Astrocyte of the hippocampus (primary cell): Measurements from ENCODE around the gene PIAS1.
A peak's percentile ranks its signal among the peaks of the same experiment; 100 is the strongest.
"Not testable (repeated sequence)": the region's sequence is repeated elsewhere in the genome, so short reads cannot be mapped to it uniquely, and the experiment has no call there.

ENCODE experiments used
- DNase-seq: peaks from one replicate; pipeline ENCODE4 v3.0.0; 2011; ENCODE audit warnings: low read depth, low spot score

PIAS1 gene

DNA sequence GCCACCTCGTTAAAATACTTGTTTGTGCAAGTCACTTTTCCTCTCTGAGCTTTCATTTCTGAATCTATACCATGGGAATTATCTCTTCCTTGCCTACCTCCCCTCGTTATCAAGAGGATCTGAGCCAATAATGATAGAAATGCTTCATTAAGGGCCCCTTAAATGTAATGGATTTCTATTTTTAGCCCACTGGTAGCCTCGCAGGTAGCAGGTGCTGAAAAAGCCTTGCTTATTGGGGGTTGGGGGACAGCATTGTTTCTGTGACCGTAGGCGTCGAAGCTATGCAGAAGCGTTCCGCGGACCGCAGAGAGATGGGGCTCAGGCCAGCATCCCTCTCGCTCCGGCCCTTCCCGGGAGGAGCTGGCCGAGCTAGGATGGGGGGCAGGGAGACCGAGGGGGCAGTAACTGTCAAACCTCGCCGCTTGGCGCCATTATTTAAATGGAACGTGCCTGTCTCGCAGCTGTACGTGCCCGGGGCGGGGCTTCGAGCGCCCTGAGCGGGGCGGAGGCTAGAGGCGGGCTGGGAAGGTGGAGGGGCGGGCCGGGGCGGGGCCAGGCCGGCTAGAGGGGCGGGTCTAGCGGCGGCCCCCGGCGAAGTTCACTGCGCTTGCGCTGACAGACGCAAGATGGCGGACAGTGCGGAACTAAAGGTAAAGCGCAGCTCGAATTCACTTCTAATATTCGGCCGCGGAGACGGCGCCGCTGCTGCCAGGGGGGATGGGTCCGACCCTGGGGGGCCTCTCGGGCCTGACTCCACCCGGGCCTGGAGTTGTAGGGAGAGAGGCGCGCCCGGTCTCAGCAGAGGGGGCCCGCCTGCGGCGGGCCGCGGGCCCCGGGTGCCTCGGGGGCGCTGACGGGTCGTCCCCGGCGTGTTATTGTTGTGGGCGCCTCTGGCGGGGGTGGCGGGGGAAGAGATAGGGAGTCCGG, at the start of gene PIAS1:
Gene PIAS1, plus strand, starts transcription at position 615 of the 927 bp plus-strand sequence. Its CDS starts 12 bp downstream, at position 627.
- peak; percentile 97 for DNase-seq

DNA sequence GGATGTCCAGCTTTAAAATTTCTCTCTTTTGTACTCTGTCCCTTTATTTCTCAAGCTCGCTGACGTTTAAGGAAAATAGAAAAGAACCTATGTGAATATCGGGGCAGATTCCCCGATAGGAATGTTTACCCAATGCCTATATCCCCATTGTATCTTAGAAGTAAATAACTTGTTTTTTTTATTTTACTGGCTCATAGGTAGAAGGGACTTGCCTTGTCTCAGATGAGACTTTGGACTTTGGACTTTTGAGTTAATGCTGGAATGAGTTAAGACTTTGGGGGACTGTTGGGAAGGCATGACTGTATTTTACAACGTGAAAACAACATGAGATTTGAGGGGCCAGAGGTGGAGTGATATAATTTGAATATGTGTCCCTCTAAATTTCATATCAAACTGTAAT, 46.5 kb upstream of the PIAS1 start:
- DNase-seq = not testable (repeated sequence)

DNA sequence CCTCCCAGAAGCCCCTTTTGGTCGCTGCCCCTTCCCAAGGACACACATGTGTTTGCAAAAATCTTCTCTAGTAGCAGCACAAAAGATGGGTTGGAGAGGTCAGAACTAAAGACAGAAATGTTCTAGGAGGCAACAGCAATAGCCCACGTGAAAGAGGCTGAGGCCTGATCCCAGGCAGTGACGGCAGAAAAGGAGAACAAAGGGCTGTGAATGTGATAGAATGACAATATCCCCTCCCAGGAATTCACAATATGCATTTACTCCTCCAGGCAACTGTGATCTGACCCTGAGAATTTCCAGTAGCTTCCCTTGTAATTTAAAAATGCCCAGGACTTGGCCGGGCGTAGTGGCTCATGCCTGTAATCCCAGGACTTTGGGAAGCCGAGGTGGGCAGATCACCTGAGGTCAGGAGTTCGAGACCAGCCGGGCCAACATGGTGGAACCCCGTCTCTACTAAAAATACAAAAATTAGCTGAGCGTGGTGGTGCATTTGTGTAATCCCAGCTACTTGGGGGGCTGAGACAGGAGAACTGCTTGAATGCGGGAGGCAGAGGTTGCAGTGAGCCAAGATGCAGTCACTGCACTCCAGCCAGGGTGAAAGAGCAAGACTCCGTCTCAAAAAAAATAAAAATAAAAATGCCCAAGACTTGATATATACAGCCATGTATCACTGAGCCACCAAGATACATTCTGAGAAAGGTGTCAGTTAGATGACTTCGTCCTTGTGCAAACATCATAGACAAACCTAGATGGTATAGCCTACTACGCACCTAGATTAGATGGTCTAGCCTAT, 43.6 kb upstream of the PIAS1 start:
- no peak for DNase-seq

DNA sequence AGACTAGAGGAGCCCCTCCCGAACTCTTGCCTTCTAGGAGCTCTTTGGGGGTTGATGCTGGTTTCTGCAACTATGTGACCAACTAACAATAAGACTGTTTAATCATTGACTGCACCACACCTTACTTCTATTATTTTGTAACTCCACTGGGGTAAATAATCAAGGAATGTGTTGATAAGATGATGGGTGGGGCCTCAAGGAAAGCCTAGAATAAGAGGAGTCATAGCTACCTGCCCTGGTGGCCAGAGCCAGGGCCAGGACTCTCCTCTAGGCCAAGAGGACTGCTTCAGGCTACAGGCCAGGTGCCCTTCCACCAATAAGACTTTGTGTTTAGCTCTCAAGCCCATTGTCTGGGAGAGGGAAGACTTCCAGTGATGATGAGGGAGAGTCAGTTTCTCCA, 41.2 kb upstream of the PIAS1 start:
- no peak for DNase-seq

- DNase-seq = no peak
These were observed 39.9 kb upstream of the PIAS1 start for GRCh38 chr15:68014219-68014618.

GRCh38 chr15:68015244-68015643, 38.9 kb upstream of the PIAS1 start:
- DNase-seq = no peak

DNA sequence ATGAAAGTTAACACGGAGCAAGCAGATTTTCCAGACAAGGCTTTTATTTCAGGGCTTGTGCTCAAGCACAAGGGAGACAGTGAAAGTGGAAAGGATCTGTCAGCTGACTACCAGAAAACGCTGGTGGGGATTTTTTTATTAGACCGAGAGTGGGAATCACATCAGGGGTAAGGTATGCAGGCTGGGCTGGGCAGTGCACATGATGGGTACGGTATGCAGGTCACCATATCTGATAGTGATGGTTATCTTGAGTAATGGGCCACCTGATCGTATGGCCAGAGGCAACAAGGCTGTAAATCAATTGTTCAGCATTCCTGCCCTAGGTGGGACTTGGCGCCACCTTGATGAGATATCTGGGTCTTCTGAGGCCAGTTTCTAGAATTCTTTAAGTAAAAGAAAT, 36.9 kb upstream of the PIAS1 start:
- DNase-seq = no peak

- no peak for DNase-seq
These were observed 35.2 kb upstream of the PIAS1 start for GRCh38 chr15:68018797-68019444.

DNA sequence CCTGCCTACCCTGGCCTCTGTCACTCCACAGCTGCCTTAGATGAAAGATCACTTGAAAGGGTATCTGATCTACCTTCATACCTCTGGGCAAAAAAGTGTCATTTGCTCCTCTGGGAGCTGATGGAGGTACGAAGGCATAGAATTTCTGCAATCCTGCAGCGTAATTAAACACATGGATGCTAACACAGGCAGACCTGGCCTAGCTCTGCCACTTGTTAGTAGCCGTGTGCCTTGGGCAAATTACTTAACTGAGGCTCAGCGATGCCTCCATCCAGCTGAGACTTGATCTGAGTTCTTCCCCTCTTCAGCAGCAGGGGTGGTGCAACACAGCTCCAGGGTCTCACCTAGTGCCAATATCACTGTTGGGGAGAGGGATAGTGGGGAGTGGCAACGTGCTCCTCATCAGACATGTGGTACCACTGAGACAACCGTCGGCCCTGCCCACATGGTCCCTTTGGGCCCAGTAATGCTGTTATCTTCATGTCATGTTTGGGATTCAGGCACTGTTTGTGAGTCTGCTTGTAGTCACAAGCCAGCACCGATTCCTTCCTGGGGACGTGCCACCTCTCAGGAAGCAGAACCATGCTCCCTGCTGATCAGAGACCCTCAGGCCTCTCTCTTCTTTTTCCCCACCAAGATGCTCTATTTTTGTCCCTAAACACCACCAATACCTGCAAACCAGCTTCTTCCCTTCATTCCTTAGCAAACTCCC, 34.1 kb upstream of the PIAS1 start:
- no peak for DNase-seq

- no peak for DNase-seq
These were observed 33.4 kb upstream of the PIAS1 start for GRCh38 chr15:68020685-68021084.

DNA sequence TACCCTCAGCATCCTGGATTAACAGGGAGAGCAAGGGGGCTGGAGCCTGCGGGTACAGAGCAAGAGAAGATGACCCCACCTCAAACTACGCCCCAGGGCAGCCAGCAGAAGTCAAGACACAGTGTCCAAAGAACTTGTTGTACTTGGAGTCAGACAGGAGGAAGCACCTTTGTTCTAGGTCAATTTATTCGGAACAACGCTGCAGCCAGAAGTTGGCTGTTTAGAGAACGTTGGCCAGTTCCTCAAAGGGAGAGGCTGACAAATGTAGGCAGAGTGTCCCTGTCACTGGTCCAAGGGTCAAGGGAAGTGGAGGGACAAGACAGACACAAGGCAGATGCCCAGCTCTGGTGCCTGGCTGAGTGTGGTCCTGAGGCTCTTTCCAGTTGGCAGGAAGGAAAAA, 32.1 kb upstream of the PIAS1 start:
- no peak for DNase-seq

DNA sequence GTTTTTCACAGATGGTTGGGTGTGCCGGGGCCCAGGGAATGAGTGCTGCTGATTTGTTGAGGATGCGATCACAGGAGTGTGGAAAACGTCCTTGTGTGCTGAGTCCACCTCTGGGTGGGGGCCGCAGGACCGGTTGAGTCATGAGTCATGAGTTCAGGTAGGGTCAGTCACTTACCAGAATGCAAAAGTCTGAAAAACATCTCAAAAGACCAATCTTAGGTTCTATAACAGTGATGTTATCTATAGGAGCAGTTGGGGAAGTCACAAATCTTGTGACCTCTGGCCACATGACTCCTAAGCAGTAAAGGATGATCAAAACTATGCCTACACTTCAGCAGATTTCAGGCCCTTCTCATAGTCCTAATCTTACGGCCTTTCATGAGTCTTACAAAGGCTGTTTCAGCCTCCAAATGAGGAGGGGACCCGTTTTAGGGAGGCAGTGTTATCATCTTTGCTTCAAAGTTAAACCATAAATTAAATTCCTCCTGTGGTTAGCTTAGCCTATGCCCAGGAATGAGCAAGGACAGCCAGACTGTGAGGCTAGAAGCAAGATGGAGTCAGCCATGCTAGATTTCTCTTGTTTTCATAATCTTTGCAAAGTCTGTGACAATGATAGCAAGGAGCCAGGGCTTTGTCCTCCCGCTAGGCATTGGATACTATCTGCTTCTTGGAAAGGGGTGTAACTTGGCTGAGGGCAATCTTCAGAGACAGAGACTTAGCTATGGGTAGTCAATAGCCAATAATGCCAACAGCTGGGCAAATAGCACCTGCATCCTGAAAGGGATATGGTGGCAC, 30.6 kb upstream of the PIAS1 start:
- DNase-seq = no peak

GRCh38 chr15:68025835-68026424, 28.2 kb upstream of the PIAS1 start:
- peak; percentile 69 for DNase-seq

DNA sequence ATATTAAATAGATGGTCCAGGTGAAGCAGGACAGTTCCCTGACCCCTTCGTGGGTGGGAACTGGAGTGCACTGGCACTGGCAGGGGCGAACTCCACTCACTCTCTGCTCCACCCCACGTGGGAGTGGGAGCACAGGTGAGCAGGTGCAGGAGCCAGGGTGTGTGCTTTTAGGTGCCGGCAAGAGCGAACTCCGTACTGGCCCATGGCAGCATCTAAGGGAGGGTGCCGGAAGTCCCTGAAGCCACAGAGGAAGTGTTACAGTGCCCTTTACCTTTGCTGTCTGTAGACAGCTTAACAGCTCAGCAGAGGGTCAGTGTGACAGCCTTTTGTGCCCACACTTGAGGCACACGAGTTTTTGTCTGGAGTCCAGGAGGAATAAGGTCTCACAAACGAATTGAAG, 26.7 kb upstream of the PIAS1 start:
- no peak for DNase-seq

DNA sequence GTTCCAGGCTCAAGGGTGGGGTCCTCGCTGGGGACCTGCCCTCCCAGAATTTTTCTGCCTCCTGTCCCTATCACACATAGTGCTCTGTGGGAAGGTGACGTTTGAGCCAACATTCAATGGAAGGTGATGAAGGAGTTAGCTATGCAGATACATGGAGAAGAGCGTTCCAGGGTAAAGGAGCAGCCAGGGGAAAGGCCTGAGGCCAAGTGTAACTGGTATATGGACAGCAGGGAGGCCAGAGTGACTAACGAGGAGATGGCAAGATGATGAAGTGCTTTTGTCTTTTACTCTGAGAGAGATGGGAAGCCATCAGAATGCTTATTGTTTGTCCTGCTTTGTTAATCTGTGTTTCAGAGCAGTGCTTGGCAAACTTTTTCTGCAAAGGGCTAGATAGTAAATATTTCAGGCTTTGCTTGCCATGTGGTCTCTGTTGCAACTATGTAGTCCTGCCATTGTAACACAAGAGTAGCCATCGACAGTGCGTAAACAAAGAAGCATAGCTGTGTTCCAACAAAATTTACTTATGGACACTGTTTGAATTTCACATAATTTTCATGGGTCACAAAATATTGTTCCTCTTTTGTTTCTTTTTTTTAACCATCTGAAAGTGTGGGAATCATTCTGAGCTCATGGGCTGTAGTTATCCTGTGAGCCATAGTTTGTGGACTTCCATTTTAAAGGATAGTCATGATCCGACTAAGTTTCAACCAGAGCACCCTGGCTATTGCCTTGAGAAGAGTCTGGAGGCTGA, 25.8 kb upstream of the PIAS1 start:
- peak; percentile 10 for DNase-seq

GRCh38 chr15:68028888-68029207, 25.3 kb upstream of the PIAS1 start:
- no peak for DNase-seq

GRCh38 chr15:68029959-68030358, 24.2 kb upstream of the PIAS1 start:
- no peak for DNase-seq

DNA sequence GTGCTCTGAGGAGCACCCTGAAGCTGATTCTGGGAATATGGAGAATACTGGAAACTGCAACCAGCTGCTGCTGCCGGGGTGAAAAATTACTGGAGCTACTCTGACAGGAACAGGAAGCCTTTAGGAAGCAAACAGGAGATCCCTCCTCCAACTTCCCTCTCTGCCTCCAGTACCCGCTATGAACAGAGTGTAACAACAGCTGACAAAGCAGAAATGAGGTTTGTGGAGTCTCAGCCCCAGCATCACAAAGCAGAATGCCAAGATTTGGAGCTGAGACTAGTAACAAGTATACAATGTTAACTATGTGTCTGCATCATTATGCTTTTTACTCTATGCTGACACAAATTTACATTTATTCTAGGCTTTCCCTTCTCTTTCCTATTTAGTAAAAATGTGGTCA, 22.7 kb upstream of the PIAS1 start:
- peak; percentile 20 for DNase-seq

GRCh38 chr15:68032672-68033071, 21.4 kb upstream of the PIAS1 start:
- no peak for DNase-seq

DNA sequence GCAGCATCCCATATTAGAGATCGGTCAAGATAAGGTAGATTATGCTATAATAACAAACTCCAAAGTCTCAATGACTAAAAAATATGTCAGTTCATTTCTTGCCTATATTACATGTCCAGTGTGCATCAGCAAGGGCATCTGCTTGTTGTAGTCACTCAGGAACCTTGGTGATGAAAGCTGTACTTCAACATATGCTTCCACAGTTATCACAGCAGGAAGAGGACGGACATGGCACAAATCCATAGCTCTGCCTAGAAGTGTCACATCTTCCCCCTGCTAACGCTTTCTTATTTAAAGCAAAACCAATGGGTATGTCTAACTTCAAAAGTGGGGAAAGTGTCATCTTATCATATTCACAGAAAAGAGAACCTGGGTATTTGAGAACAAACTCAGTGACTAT, 20.0 kb upstream of the PIAS1 start:
- DNase-seq = no peak
